MM.1S (cell line): ENCODE data around the gene CABP4.
"Not testable (repeated sequence)": the region's sequence is repeated elsewhere in the genome, so short reads cannot be mapped to it uniquely, and the experiment has no call there.

Source experiments
- CTCF ChIP-seq: fragments of 300-600 bp; sonication (generic); IDR thresholded peaks from 2 replicates; pipeline ENCODE4 v1.5.1; 2016; ENCODE audit warnings: antibody characterized with exemption, low read length, mixed read lengths
- EZH2 ChIP-seq: fragments of 300-600 bp; sonication (generic); optimal IDR thresholded peaks from 2 replicates; pipeline ENCODE3; 2017; ENCODE audit warnings: low read depth, mild to moderate bottlenecking, antibody characterized with exemption, low read length, mixed read lengths

GRCh38 chr11:67427364-67427859 is 27.7 kb upstream of the CABP4 start:
- TF ChIP-seq EZH2, CTCF: not testable (repeated sequence)
